K562 treated with DMSO at 1 percent for 12 hours (cell line): ENCODE results near the gene HEY2. TPM values are rescaled to one million over a fixed set of nuclear protein-coding genes. Genes with fewer than 3 reads are reported as not detected.

Experiments used
- total RNA-seq: library from RNA; unstranded; fragments of 300-600 nt; gene quantifications from 2 replicates; pipeline ENCODE4 v1.2.3, GENCODE V29; 2022; ENCODE audit not compliant: insufficient read depth

The HEY2 gene
- not detected in 2 replicates for total RNA-seq

GRCh38 chr6:125749173-125749864 lies at the start of gene HEY2:
Gene HEY2 (plus strand): TSS chr6:125749632. CDS start chr6:125749777, 145 bp downstream.

GRCh38 chr6:125790358-125791150 lies 41.1 kb downstream of the HEY2 start, which contains the start of gene NCOA7:
Gene NCOA7 (plus strand): TSS chr6:125790960. CDS start chr6:125815355, 24,395 bp downstream.

Other genes with a start within 250 kb of the HEY2 start
- gene NCOA7, start 41.3 kb downstream of the HEY2 start, total RNA-seq: 6.2 and 22.4 TPM in 2 replicates
- gene HINT3, start 207.1 kb downstream of the HEY2 start, total RNA-seq: 11.6 and 28.1 TPM in 2 replicates
- 10.2 and 17.2 TPM in 2 replicates for gene TRMT11, start 236.9 kb downstream of the HEY2 start, total RNA-seq